Ecto neural progenitor cell (in vitro differentiated cells): ENCODE data around the gene BPIFB1.

Experiments used
- DNase-seq: peaks from one replicate; pipeline ENCODE4 v3.0.0-alpha.2; 2018; ENCODE audit warnings: low spot score

Gene BPIFB1

DNA sequence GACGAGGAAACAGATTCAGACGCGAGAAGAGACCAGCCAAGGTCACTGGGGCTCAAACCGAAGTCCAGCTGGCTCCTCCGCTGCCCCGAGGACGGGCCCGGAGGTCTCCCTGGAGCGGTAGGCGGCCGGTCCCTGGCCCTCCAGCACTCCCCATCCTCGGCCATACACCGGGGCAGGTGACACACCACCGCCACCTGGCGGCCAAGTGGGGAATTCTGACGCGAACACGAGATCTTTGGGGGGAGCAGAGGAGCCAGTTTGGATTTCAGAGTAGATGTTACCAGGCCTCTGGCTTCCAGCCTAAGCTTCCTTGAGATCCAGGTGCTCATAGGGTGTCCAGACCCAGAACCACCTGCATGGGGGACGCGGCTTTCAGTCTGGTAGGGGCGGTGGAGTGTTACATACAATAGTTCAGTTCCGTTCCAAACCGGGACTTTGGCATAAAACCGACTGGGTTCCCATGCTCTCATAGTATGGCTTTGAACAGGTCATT, 16.1 kb downstream of the BPIFB1 start:
- peak; percentile 90 for DNase-seq

DNA sequence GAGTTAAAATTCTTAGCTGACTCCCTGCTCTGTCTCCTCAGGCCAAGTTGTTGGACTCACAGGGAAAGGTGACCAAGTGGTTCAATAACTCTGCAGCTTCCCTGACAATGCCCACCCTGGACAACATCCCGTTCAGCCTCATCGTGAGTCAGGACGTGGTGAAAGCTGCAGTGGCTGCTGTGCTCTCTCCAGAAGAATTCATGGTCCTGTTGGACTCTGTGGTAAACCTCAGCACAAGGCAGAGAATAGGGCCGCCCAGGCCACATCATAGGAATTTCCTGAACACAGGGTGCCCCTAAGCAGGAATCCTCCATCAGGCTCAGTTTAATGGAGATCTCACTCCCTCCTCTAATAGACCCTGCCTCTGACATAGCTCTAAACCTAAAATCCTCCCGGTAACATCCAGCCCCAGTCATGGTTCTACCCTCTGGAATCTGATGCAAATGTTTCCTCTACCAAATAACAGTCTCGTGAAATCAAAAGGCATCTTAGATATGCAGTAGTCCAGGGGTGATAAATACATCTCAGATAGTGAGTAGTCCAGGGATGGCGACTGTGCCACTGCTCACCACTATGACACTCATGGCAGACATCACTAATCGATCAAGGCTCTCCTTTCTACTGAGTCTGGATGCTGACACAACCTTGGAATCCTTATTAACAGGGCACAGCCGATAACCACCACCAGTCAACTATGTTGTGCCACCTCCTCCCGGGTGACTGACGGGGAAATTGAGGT, 18.3 kb downstream of the BPIFB1 start:
- no peak for DNase-seq

DNA sequence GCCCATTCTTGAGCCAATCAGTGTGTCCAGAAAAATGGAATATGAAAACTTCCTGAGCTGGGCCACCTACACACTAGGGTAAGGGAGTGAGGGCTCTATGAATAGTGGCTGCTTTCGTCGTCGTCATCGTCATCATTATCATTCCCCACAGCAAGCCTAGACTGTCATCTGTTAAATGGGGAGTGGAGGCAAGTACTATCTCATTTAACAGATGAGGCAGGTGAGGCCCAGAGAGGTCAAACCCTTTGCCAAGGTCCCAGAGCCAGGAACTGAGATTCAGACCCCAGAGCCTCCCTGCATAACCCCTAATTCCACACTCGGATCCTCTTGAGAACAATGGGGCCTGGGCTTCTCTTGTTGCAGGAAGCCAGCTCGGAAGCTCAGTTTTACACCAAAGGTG, 20.6 kb downstream of the BPIFB1 start:
- DNase-seq, result no peak

DNA sequence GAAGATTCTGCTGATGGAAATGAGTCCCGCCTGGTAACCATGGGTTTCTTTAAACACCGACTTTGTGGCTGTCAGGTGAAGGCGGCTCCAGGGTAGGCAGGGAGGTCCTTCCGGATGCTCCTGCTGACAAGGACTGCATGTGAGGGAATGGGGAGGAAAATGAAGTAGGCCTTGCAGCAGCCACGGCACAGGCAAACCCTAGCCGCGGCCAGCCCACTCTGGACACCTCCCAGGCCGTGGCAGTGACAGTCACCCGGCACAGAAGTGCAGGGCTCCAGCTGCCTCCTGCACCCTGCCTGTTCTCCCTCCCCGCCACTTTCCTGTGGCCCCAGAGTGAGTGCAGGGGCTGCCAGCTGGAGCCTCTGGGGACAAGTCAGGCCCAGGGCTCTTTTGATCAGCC, 21.0 kb downstream of the BPIFB1 start:
- no peak for DNase-seq

DNA sequence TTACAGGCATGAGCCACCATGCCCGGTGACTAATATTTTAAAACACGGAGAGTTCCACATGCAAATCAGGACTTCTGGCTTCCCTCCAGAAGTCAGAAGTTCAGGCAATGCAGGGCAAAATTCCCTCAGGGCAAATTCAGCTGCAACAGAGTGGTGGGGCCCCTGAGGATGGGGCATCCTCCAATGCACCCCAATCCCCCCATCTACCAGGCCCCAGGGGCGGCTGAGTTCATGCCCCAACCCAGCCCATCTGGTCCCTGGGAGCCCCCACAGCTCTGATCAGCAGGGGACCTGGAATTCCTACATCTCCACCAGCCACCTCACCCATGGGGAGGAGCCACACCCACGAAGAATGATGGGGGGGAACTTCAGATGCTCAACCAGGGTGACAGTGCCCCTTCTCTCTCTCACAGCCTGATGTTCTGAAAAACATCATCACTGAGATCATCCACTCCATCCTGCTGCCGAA, 22.6 kb downstream of the BPIFB1 start:
- no peak for DNase-seq

DNA sequence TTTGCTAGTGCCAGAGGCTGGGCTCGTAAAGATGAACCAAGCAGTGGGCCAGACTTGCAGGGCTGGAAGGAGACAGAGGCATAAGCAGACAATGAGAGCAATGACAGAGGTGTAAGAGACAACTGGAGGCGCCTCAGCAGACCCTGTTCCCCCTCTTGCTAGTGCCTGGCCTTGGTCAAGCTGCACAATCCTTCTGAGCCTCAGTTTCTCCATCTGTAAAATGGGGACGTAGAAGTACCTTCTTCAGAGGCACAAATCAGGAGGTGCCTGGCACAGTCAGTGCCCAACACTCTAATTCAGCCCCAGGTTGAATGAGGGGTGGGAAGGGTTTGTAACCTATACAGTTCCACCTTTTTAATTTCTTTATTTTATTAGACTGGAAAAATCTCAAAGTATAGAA, 23.2 kb downstream of the BPIFB1 start:
- DNase-seq, result no peak

DNA sequence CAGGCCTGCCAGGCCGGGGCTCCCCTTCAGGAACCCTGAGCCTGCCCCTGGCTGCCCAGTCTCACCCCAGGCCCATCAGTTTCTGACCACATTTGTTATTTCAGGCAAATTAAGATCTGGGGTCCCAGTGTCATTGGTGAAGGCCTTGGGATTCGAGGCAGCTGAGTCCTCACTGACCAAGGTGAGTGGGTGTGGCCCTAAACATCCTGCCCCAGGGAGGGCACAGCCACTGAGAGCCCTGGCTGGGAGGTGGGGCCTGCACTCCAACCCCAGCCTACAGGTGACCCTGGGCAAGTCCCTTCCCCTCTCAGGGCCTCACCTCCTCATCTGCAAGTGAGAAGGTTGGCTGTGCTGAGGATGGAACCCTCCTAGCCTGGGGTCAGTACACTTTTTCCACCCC, 23.8 kb downstream of the BPIFB1 start:
- DNase-seq, result no peak

DNA sequence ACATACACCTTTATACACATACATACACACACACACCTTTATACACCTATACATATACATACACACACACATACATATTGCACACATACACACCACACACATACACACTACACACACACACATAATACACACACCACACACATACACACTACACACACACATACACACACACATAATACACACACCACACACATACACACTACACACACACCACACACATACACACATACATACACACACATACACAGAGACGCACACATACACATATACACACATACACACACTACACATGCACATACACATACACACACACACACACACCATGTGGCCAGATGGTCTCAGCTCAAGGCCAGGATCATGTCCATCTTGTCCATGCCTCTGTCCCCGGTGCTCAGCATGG, 25.7 kb downstream of the BPIFB1 start:
- DNase-seq, result no peak

DNA sequence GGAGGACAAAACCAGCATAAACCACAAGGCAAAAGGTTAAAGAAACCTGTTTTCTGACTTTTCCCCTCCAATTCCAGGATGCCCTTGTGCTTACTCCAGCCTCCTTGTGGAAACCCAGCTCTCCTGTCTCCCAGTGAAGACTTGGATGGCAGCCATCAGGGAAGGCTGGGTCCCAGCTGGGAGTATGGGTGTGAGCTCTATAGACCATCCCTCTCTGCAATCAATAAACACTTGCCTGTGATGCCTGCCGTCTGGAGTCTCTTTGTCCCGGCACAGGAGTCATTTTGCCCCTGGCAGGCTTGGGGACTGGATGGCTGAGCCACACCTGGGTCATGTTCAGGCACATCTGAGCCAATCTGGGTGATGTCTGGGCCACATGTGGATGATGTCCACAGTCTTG, 26.6 kb downstream of the BPIFB1 start:
- no peak for DNase-seq

DNA sequence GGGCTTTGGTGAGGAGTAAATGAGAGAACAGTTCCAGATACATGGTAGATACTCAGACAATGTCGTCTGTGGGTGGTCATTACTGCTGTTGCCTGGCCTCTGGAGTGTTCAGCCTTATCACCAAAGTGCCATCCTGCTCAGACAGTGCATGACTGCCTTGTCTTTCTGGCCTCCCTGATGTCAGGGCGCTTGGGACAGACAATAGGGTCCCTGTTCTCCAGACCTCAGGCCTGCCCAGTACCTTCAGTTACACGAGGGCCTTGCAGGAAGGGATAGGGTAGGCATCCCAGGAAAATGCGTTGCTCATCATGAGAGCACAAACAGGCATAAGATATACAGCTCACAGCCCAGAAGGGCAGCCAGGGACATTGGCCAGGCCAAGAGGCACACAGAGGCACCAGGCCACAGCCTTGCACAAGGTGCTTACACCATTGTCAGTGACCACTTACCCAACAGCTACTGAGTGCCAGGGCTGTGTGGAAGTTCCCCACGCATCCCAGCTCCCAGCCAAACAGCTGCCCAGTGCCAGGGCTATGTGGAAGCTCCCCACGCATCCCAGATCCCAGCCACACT, 27.4 kb downstream of the BPIFB1 start:
- no peak for DNase-seq

DNA sequence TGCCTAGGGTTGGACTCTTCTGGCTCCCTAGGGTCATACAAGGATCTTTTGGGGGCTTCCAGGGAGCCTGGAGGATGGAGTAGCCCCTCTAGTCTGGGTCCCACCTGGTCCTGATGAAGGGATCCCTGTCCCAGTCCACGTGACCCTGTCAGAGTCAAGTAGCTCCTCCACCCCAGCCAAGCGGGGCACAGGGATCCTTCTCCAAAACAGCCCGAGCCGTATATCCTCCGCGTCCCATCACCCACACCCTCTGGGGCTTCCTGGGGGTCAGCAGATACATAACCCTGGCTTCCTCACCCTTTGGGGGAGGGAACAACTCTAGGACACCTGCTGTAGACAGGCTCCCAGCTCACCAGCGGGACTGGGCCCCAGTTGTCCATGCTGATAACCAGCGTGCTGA, 28.0 kb downstream of the BPIFB1 start:
- no peak for DNase-seq

DNA sequence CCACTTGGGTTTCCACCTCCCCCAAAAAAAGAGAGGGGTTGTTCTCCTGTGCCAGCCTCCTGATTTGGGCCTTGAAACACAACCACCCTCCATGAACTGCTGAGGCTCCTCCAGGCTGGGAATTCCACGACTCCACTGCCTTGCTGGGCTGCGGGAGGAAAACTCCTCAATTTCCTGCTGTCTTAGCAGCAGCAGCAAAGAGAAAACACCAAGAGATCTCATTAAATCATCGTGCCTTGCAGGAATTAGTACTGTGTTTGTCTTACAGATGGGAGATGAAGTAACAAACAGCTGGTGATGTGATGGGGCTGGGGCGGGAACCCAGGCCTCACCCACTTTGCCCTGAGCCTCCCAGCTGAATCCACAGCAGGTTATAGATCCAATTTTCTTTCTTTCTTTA, 29.0 kb downstream of the BPIFB1 start:
- DNase-seq, result no peak

DNA sequence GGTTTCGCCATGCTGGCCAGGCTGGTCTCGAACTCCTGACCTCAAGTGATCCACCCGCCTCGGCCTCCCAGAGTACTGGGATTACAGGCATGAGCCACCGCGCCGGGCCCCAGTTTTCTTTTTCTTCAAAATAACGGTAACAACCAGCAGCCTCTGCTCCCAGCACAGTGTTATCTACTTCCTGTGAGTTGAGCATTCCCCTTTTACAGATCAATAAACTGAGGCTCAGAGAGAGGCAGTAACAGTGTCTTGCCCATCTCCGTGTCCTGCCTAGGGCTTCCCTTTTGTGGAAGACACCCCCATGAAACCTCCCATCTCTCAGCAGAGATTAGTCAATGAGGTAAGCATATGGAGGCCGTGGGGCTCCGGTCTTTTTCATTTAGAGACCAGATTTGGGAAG, 29.6 kb downstream of the BPIFB1 start:
- DNase-seq, result no peak

DNA sequence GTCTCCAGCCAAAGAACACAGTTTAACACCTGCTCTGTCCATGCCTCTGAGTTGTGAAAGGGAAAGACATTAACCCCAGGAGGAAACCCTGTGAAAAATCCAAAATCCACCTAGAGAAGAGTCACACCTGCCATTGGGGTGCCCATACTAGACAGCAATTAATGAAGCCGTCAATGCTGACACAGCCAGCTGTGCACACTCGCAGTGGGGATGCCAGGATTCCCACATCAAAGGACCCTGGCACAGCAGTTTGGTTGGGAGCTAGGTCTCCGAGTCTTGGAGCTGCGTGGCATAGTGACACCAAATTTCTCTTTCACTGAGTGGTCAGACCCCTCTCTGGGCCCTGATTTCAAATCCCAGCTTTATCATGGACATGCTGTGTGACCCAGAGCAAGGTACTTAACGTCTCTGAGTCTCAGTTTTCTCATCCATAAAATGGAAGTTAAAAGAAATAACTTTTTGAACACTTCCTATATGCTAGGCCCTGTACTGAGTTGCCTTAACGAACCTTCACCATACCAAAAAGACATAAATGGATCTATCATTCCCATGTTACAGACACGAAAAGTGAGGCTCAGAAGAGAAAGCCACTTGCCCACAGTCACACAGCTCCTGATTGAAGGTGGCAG, 30.8 kb downstream of the BPIFB1 start:
- no peak for DNase-seq

DNA sequence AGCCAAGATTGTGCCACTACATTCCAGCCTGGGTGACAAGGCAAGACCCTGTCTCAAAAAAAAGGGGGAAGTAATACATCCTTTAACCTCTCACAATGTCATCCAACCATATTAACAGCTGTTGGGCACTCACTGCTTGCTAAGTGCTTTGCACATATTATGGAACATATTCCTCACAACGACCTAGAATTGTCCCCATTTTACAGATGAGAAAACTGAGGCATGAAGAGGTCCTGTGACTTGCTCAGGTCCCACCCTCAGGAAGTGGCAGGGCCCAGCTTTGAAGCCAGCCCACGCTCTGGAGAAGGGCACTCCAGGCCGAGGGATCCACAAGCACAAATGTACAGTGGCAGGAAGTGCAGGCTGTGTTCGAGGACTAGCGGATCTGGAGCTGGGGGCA, 33.3 kb downstream of the BPIFB1 start:
- no peak for DNase-seq

DNA sequence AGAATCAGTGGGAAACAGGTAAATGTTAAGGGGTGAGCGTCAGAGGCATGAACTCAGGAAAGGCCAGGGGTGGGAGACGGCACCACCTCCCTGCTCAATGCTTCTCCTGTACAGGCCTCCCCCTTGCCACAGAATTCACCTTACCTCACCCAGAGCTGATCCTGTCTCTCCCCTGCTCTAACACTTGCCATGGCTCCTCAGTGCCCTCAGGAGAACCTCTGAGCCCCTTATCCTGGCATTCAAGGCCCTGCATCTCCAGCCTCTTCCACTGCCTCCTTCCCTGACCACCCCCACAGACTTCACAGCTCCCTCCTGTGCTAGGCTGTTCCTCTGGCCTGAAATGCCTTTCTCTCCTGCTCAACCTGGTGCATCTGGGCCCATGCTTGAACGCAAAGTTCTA, 33.9 kb downstream of the BPIFB1 start:
- no peak for DNase-seq

DNA sequence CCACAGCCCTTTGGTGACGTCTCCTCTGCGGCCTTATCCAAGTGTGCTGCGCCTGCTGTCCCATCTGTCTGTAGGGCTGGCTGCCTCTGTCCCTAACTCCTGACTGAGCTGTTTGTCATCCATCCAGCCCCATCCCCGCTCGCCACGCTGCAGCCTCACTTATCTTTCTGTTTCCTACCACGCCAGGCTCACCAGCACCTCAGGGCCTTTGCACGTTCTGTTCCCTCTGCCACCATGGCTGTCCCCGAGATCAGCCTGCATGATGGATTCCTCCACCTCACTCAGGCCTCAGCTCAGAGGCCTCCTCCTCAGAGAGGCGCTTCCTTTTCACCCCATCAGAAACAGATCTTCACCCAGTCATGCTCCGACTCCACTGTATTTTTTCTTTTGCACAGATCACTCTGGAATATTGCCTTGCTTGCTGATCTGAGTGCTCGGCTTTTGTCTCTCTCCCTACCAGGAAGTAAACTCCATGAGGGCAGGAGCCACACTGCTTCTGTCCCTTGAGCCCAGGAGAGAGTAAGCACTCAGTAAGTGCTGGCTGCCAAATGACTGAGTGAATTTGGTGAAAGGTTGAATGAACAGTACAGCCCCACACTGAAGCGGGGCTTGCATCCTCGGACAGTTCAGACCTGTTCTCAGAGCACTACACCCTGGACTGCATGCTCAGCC, 34.5 kb downstream of the BPIFB1 start:
- DNase-seq, result no peak

DNA sequence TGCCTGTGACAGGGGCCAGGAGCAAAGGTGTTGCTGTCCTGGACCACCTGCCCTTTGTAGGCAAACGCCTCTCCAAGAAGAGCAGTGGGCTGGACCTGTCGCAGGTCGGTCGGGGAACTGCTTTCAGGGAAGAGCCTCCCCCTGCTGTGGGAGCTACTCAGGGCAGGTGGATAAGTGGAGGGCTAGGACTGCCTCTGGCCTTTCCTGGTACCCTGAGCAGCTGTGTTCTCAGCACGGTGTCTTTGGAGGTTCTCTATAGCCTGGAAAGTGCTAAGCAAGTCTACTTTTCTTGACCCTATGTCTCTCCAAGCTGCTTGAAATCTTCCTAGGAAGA, 35.0 kb downstream of the BPIFB1 start:
- DNase-seq, result no peak

DNA sequence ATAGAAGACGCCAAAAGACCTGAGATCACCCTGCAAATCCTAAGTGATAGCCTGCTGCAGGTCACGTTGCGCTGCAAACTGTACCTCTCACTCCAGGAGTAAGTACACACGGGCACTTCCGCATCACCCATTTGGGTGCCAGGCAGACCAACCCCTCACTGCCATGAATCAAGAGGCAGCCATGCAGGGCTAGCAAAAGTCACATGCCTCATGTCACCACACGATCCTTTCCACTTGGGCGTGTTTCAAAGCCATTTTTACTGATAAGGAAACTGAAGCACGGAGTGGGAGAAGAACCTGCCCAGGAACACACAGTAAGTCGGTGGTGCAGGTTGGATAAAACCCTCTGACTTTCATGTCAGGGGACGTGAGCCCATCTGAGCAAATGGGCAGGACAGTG, 37.0 kb downstream of the BPIFB1 start:
- no peak for DNase-seq

DNA sequence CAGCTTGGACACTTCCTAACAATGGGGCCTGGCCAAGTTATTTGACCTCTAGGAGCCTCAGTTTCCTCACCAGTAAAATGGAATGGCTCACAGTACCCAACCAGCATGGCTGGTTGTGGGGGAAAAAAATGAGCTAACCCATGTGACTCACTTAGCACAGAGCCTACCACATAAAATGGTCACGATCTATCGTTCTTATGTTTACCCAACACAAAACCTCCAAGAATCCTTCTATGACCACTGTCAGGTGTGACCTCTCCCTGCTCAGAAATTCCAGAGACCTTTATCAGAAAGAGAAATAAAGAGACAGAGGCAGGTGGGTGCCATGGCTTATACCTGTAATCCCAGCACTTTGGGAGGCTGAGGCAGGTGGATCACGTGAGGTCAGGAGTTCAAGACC, 39.4 kb downstream of the BPIFB1 start:
- no peak for DNase-seq

DNA sequence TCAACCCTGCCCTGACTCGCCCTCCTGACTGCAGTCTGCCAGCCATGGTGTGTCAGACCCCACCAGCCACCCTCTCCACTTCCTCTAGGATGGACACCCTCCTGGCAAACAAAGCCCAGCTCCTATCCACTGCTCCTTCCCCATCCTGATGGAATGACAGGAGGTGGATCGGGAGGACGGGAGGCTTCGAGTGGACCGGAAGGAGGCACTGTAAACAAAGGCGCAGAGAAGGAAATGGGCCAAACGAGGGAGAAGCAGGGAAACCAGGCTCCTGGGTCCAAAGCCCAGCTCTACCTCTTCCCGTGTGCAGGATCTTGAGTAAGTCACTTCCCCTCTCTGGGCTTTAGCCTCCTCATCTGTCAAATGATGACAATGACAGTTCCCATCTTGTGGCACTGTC, 40.2 kb downstream of the BPIFB1 start:
- no peak for DNase-seq

DNA sequence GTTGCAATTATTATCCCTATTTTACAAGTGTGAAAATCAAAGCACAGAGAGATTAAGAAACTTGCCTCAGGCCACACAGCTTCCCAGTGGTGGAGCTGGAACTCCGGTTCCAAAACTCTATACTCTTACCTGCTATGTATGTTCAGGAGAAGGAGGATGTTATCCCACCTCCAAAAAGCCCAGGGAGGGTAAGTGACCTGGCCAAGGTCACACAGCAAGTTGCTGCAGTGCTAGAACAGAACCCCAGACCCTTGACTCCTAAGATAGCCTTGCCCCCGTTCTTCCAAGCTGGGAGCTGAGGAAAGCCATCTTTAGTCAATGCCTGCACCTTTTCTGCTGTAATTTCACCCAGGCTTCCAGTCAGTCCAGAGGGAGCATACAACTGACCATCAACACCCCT, 42.3 kb downstream of the BPIFB1 start:
- no peak for DNase-seq
